Neural cell (in vitro differentiated cells): ENCODE data around the gene PAK3. TPM values are rescaled to one million over a fixed set of nuclear protein-coding genes. Genes with fewer than 3 reads are reported as not detected.
A peak's percentile ranks its signal among the peaks of the same experiment; 100 is the strongest.

Experiments
- H2AFZ ChIP-seq: fragments of 200-600, 300-800 bp; sonication (generic), shearing (Covaris generic); 2 replicates; pipeline ENCODE4 v1.6.0; 2014; ENCODE audit warnings: low read depth, mild to moderate bottlenecking, antibody characterized with exemption, low read length, moderate library complexity
- H3F3A ChIP-seq: fragments of 200-600 bp; shearing (Covaris generic); 2 replicates; pipeline ENCODE4 v1.6.1; 2016; ENCODE audit warnings: mild to moderate bottlenecking, moderate library complexity, mixed read lengths, antibody characterized with exemption, low read length; ENCODE audit not compliant: insufficient read depth, poor library complexity, severe bottlenecking
- H3K27ac ChIP-seq: fragments of 200-600, 300-800 bp; sonication (generic), shearing (Covaris generic); 2 replicates; pipeline ENCODE4 v1.5.1; 2014; ENCODE audit warnings: mild to moderate bottlenecking, low read length, moderate library complexity
- H3K27me3 ChIP-seq: fragments of 300-800, 200-600 bp; sonication (generic), shearing (Covaris generic); 2 replicates; pipeline ENCODE4 v1.6.0; 2014; ENCODE audit warnings: mild to moderate bottlenecking, low read depth, low read length, moderate library complexity; ENCODE audit not compliant: insufficient read depth
- H3K36me3 ChIP-seq: fragments of 300-800, 200-600 bp; sonication (generic), shearing (Covaris generic); 2 replicates; pipeline ENCODE4 v1.5.1; 2014; ENCODE audit warnings: mild to moderate bottlenecking, antibody characterized with exemption, low read length, moderate library complexity; ENCODE audit not compliant: insufficient read depth
- H3K4me2 ChIP-seq: fragments of 300-800, 200-600 bp; sonication (generic), shearing (Covaris generic); 2 replicates; pipeline ENCODE4 v1.6.0; 2014; ENCODE audit warnings: mild to moderate bottlenecking, low read length
- H3K4me3 ChIP-seq: fragments of 300-800, 200-600 bp; sonication (generic), shearing (Covaris generic); 2 replicates; pipeline ENCODE4 v1.5.1; 2014; ENCODE audit warnings: mild to moderate bottlenecking, low read length, moderate library complexity
- H3K79me2 ChIP-seq: fragments of 200-600 bp; shearing (Covaris generic); replicated peaks from 2 replicates; pipeline ENCODE4 v1.6.0; 2014; ENCODE audit warnings: mild to moderate bottlenecking, low read length, moderate library complexity; ENCODE audit not compliant: insufficient read depth
- H3K9ac ChIP-seq: fragments of 300-800, 200-600 bp; sonication (generic), shearing (Covaris generic); 2 replicates; pipeline ENCODE4 v1.6.1; 2016; ENCODE audit warnings: mild to moderate bottlenecking, low read length, mixed read lengths
- H3K9me2 ChIP-seq: fragments of 200-600 bp; shearing (Covaris generic); 2 replicates; pipeline ENCODE4 v1.6.1; 2016; ENCODE audit warnings: mild to moderate bottlenecking, low read length, mixed read lengths; ENCODE audit not compliant: insufficient read depth
- H3K9me3 ChIP-seq: fragments of 200-600, 300-800 bp; sonication (generic), shearing (Covaris generic); 2 replicates; pipeline ENCODE4 v1.6.1; 2016; ENCODE audit warnings: mild to moderate bottlenecking, mixed run types, low read length, moderate library complexity, mixed read lengths
- H4K20me1 ChIP-seq: fragments of 200-600 bp; shearing (Covaris generic); 2 replicates; pipeline ENCODE4 v1.6.1; 2016; ENCODE audit warnings: mild to moderate bottlenecking, mixed run types; ENCODE audit not compliant: insufficient read depth
- EP300 ChIP-seq: fragments of 450-650 bp; conservative IDR thresholded peaks from 2 replicates; pipeline ENCODE4 v1.6.1; 2014; ENCODE audit warnings: antibody characterized with exemption, mild to moderate bottlenecking, moderate library complexity; ENCODE audit not compliant: poor library complexity, severe bottlenecking
- EZH2 ChIP-seq: fragments of 200-600, 300-800 bp; shearing (Covaris generic), sonication (generic); IDR thresholded peaks from 2 replicates; pipeline ENCODE4 v1.6.1; 2014; ENCODE audit warnings: antibody characterized with exemption, low read length, borderline replicate concordance, mild to moderate bottlenecking; ENCODE audit not compliant: insufficient read depth, poor library complexity, severe bottlenecking
- MXI1 ChIP-seq: fragments of 450-650 bp; conservative IDR thresholded peaks from 2 replicates; pipeline ENCODE4 v1.6.1; 2014; ENCODE audit warnings: antibody characterized with exemption, mild to moderate bottlenecking; ENCODE audit not compliant: poor library complexity, severe bottlenecking
- POLR2AphosphoS5 ChIP-seq: IDR thresholded peaks from 2 replicates; pipeline ENCODE4 v1.6.1; 2012
- RAD21 ChIP-seq: fragments of 450-650 bp; conservative IDR thresholded peaks from 2 replicates; pipeline ENCODE4 v1.6.1; 2014; ENCODE audit warnings: antibody characterized with exemption, mild to moderate bottlenecking, moderate library complexity
- SMC3 ChIP-seq: fragments of 450-650 bp; conservative IDR thresholded peaks from 2 replicates; pipeline ENCODE4 v1.6.1; 2014; ENCODE audit warnings: antibody characterized with exemption, mild to moderate bottlenecking, moderate library complexity; ENCODE audit not compliant: poor library complexity
- TAF1 ChIP-seq: IDR thresholded peaks from 2 replicates; pipeline ENCODE4 v1.6.1; 2012; ENCODE audit warnings: low read depth
- polyA plus RNA-seq: library from polyadenylated mRNA; depleted of rRNA; stranded (reverse); fragments of >200 nt; gene quantifications from 2 replicates; pipeline ENCODE4 v1.2.3, GENCODE V29; 2014
- TF ChIP-seq, protein P1 (sequence below): fragments of 450-650 bp; IDR thresholded peaks from 2 replicates; pipeline ENCODE4 v1.5.1; 2014; ENCODE audit warnings: antibody characterized with exemption, mild to moderate bottlenecking, moderate library complexity; ENCODE audit not compliant: poor library complexity, severe bottlenecking
- TF ChIP-seq, protein P2 (sequence below): IDR thresholded peaks from 2 replicates; pipeline ENCODE4 v1.6.1; 2012; ENCODE audit warnings: borderline replicate concordance

The PAK3 gene
- polyA plus RNA-seq, 1 donor from 2014 or later: 92.4 TPM

DNA sequence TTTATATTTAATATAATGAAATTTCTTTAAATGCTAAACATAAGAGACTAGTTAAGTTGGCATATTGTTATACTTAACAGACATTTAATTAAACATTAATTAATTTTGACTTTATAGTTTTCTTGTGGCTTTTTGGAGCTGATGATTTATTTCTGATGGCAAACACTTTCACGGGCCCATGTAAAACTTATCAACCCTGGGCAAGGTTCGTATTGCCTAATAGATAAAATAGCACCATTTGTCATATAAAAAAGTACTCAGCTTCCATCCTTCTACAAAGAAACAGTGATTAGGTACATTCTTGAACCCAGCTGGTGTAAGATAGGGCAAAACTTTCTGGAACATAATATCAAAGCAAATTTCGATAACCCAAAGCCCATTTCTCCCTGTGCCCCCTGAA lies 63.2 kb downstream of the PAK3 start:
- H4K20me1 ChIP-seq: no peaks in the 10 kb centered on the region
- H3K9me3 ChIP-seq: no peaks in the 10 kb centered on the region
- TF ChIP-seq TAF1 (no peak), SMC3 (no peak), MXI1 (no peak), EP300 (no peak), EZH2 (no peak), RAD21 (no peak), POLR2AphosphoS5 (no peak)
- TF ChIP-seq, protein P1, sequence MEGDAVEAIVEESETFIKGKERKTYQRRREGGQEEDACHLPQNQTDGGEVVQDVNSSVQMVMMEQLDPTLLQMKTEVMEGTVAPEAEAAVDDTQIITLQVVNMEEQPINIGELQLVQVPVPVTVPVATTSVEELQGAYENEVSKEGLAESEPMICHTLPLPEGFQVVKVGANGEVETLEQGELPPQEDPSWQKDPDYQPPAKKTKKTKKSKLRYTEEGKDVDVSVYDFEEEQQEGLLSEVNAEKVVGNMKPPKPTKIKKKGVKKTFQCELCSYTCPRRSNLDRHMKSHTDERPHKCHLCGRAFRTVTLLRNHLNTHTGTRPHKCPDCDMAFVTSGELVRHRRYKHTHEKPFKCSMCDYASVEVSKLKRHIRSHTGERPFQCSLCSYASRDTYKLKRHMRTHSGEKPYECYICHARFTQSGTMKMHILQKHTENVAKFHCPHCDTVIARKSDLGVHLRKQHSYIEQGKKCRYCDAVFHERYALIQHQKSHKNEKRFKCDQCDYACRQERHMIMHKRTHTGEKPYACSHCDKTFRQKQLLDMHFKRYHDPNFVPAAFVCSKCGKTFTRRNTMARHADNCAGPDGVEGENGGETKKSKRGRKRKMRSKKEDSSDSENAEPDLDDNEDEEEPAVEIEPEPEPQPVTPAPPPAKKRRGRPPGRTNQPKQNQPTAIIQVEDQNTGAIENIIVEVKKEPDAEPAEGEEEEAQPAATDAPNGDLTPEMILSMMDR: no peak
- TF ChIP-seq, protein P2, sequence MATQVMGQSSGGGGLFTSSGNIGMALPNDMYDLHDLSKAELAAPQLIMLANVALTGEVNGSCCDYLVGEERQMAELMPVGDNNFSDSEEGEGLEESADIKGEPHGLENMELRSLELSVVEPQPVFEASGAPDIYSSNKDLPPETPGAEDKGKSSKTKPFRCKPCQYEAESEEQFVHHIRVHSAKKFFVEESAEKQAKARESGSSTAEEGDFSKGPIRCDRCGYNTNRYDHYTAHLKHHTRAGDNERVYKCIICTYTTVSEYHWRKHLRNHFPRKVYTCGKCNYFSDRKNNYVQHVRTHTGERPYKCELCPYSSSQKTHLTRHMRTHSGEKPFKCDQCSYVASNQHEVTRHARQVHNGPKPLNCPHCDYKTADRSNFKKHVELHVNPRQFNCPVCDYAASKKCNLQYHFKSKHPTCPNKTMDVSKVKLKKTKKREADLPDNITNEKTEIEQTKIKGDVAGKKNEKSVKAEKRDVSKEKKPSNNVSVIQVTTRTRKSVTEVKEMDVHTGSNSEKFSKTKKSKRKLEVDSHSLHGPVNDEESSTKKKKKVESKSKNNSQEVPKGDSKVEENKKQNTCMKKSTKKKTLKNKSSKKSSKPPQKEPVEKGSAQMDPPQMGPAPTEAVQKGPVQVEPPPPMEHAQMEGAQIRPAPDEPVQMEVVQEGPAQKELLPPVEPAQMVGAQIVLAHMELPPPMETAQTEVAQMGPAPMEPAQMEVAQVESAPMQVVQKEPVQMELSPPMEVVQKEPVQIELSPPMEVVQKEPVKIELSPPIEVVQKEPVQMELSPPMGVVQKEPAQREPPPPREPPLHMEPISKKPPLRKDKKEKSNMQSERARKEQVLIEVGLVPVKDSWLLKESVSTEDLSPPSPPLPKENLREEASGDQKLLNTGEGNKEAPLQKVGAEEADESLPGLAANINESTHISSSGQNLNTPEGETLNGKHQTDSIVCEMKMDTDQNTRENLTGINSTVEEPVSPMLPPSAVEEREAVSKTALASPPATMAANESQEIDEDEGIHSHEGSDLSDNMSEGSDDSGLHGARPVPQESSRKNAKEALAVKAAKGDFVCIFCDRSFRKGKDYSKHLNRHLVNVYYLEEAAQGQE: no peak
- H3K9ac ChIP-seq: no peak overlapping the region
- no peaks in the 10 kb centered on the region for H3K27me3 ChIP-seq
- H3K9me2 ChIP-seq: no peaks in the 10 kb centered on the region
- H3K27ac ChIP-seq: no peak overlapping the region
- H2AFZ ChIP-seq: no peak overlapping the region
- H3F3A ChIP-seq: no peaks in the 10 kb centered on the region
- H3K4me2 ChIP-seq: no peak overlapping the region
- H3K4me3 ChIP-seq: no peak overlapping the region
- no peaks in the 10 kb centered on the region for H3K36me3 ChIP-seq
- no peaks in the 10 kb centered on the region for H3K79me2 ChIP-seq

DNA sequence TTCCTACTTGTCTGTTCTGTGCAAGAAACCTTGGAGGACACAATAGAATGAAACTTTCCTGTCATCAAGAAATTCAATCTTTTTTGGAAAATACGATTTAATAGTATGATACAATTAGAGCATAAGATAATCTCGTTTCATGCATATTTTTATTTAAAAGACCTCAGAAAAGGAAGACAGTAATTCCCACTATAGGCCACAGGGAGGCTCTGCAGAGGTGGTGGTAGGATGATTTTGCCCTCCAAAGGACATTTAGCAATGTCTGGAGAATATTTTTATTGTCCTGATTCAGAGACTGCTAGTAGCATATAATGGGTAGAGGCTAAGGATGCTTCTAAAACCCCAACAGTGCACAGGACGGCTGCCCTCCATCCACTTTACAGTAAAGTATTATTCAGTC lies 68.7 kb downstream of the PAK3 start:
- no peaks in the 10 kb centered on the region for H3K27me3 ChIP-seq
- no peaks in the 10 kb centered on the region for H3K79me2 ChIP-seq
- H3K9me2 ChIP-seq: no peaks in the 10 kb centered on the region
- no peaks in the 10 kb centered on the region for H3F3A ChIP-seq
- H3K36me3 ChIP-seq: no peaks in the 10 kb centered on the region
- no peak overlapping the region for H3K27ac ChIP-seq
- no peak overlapping the region for H3K4me3 ChIP-seq
- no peak overlapping the region for H3K9ac ChIP-seq
- no peak overlapping the region for H2AFZ ChIP-seq
- H3K9me3 ChIP-seq: no peaks in the 10 kb centered on the region
- TF ChIP-seq POLR2AphosphoS5 (no peak), SMC3 (peak; percentile 44), EZH2 (no peak), TAF1 (no peak), EP300 (no peak), MXI1 (no peak), RAD21 (peak; percentile 29)
- TF ChIP-seq, protein P1: peak; percentile 46
- TF ChIP-seq, protein P2: no peak
- no peaks in the 10 kb centered on the region for H4K20me1 ChIP-seq
- no peak overlapping the region for H3K4me2 ChIP-seq
